Measurements from ENCODE around the gene RABGAP1L.
"Not testable (repeated sequence)": the region's sequence is repeated elsewhere in the genome, so short reads cannot be mapped to it uniquely, and the experiment has no call there.

RABGAP1L gene

DNA sequence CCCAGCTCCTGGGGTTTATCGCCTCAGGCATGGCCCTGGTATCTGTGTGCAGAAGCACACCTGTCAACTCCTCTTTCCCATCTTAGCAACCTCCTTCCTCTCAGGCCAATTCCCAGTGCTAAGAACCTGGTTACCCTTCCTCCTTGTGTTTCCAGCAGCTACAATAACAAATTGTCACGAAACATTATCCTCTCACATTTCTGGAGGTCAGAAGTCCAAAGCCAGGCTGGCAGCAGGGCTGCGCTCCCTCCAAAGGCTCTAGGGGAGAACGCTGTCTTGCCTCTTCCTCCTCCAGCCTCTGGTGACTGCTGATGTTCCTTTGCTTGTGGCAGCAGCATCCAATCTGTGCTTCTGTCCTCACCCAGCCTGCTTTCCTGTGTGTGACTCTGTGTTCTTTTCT, 874.6 kb downstream of the RABGAP1L start:
- DNase-seq: no peak

DNA sequence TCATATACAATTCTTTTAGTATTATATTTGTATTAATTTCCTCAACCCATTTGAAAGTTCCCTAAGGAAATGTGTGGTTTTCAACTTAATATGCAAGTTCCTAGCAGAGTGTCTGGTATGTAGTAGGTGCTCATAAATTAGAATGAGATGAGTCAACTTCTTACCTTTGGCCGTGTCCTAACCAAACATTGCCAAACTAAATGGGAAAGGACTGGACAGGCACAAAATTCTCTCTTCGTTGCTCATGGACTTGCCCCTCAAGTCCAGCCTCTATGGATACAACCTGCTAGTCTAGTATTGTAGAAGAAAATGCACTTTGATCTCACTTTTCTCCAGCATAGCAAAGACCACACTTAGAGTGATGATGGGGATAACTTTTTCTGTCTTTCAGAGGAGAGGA, 875.5 kb downstream of the RABGAP1L start:
- DNase-seq: no peak

DNA sequence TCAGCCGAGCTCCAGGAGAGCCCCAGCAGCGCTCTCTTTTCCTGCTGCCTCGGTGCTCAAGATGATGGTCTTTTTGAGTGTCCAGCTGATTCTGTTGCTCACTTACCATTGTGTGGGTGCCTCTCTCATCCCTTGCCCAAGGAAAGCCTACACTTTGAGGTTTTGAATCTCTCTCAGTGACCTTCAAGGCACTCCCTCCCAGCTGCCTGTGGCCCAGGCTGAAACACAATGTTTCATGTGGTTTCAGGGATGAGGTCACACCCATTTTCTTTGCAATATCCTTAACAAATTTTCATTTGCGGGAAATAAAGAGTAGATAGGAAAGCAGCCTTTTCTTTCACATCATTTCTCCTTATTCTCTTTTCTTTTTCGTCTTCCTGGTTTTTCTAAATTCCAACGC, 876.5 kb downstream of the RABGAP1L start:
- no peak for DNase-seq

DNA sequence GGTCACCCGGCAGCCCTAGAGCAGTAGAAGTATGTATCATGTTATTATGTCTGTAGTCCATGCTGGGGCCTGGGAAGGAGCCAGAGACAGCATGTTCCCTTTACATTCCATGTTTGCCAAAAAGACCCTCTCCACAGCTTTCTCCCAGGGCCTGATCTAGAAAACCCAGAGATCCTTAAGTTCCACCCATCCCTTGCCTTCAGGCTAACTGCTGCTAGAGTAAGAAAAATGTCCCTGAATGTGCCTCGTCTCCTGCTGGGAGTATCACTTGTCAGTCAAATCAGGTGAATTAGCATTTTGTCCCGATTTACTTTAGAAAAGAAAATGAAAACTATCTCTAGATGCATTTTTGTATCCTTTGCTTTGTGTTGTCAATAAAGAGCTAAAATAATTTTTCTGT, 877.2 kb downstream of the RABGAP1L start:
- no peak for DNase-seq

DNA sequence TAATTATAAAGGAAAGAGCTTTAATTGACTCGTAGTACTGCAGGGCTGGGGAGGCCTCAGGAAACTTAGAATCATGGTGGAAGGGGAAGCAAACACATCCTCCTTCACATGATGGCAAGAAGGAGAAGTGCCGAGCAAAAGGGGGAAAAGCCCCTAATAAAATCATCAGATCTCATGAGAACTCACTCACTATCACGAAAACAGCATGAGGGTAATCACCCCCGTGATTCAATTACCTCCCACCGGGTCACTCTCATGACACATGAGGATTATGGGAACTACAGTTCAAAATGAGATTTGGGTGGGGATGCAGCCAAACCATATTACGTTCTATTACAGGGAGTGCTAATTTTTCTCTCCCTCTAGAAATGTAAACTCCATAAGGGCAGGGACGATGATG, 878.1 kb downstream of the RABGAP1L start:
- DNase-seq: no peak

DNA sequence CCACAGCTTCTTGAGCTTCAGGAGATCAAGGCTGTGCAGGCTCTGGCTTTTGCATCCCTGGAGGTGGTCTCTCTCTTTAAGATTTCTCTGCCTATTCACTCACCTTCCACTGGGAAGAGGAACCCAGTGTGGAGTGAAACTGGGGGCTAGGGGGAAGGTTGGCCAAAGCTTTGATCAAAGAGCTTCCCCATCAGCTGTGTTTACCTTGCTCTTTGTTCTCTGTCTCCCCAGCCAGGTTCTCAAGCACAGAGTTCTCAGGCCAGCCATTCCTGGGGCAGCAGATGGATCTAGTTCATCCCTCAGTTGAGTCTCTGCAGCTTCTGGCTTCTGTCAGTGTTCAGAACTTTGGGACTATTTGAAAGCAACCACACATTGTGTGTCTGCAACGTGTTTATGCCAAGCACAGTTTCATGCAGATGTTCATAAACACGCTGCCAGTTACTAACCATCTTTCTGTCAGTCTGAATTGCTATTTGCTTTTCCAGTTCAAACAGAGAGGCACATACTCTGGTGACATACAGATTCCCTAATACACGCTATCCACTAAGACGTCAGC, 881.1 kb downstream of the RABGAP1L start:
- DNase-seq: no peak

DNA sequence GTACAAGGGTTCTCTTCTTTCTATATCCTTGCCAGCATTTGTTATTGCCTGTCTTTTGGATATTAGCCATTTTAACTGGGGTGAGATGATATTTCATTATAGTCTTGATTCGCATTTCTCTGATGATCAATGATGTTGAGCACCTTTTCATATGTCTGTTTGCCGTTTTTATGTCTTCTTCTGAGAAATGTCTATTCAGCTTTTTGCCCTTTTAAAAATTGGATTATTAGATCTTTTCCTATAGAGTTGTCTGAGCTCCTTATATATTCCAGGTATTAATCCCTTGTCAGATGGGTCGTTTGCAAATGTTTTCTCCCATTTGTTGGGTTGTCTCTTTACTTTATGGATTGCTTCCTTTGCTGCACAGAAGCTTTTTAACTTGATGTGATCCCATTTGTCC, 883.3 kb downstream of the RABGAP1L start:
- no peak for DNase-seq

DNA sequence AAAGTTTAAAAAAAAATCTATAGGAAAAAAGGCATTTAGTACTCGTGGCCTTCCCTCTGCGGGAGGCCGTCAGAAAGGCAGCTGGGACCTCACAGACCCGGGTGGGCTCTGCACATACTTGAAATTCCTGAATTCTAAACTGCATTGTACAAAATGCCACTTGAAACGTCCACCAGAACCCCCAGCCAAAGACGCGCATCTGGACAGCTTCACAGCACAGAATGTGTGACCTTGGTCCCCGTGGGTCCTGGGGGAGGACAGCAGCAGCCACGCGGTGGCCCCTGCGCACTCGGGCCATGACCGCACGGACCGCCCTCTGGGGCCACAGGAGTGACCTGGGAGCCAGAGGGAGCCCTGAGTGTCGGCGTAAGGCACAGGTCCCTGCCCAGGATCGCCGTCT, 884.5 kb downstream of the RABGAP1L start:
- DNase-seq: no peak

DNA sequence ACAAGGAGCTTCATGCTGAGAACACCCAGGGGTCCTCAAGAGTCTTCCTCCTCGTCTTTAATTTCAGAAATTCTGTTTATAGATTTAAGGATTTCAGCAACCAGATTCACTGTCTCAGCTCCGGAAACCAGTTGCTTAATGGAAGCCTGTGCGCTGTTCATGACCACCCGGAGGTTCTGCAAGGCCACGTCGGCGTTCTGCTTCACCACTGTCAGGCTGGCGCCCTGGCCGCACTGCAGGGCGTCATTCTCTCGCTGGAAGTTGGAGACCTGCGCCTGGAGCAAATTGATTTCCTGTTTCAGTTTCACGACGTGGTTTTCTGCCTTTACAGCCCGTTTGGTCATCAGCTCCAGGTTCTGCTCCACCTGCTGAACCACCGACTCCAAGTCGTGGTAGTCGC, 885.3 kb downstream of the RABGAP1L start:
- DNase-seq: not testable (repeated sequence)
